ENCODE results near the gene RPUSD3. TPM values are rescaled to one million over a fixed set of nuclear protein-coding genes. Genes with fewer than 3 reads are reported as not detected.

The RPUSD3 gene
- total and polyA plus RNA-seq, 9 of the 15 experiments (the other 6 are each of a cell fraction or from before 2014, with no cell fraction given): 13.8 to 99.0 (median 59.3) TPM

- peak; percentile 86 for TF ChIP-seq ZBTB40 (IDR thresholded peaks at IDR 0.05)
- TF ChIP-seq ZBTB40 (CRISPR knock-in tag; IDR thresholded peaks at IDR 0.05): no peak
- no peak for TF ChIP-seq ZEB2 (IDR thresholded peaks at IDR 0.05)
- no peak for TF ChIP-seq CBX3 (IDR thresholded peaks at IDR 0.05; ENCODE audit: borderline replicate concordance in 1 of 2, low read length in 2 of 2)
- TF ChIP-seq SMARCE1 (IDR thresholded peaks at IDR 0.05): no peak
- TF ChIP-seq SNIP1 (IDR thresholded peaks at IDR 0.05; ENCODE audit: low read depth): peak; percentile 91
- peak; percentile 98 for TF ChIP-seq SUPT5H (IDR thresholded peaks at IDR 0.05)
- TF ChIP-seq KAT8 (IDR thresholded peaks at IDR 0.05; ENCODE audit: low read depth): no peak
- TF ChIP-seq ZHX1 (conservative IDR thresholded peaks at IDR 0.05; ENCODE audit: low read length): peak; percentile 86
- peak; percentile 87 for TF ChIP-seq ZBTB1 (CRISPR knock-in tag; IDR thresholded peaks at IDR 0.05; ENCODE audit: borderline replicate concordance, low read depth)
- peak in 1 of 2 experiments; percentile 60; a peak in 3 of 4 replicates for TF ChIP-seq TEAD1 (CRISPR knock-in tag; IDR thresholded peaks at IDR 0.05)
These were observed 46.7 kb upstream of the RPUSD3 start, which contains the start of gene JAGN1 (continued) for GRCh38 chr3:9890249-9891071.

All from K562 (cell line).